NCI-H2081 treated with DMSO at 0.1 percent for 48 hours (cell line): Measurements from ENCODE around the gene DLG2.
A peak's percentile ranks its signal among the peaks of the same experiment; 100 is the strongest.
"Not testable (repeated sequence)": the region's sequence is repeated elsewhere in the genome, so short reads cannot be mapped to it uniquely, and the experiment has no call there.

ENCODE experiments used
- DNase-seq: peaks from one replicate; lab custom pipeline; 2025; lab: John Stamatoyannopoulos, UW

The DLG2 gene

DNA sequence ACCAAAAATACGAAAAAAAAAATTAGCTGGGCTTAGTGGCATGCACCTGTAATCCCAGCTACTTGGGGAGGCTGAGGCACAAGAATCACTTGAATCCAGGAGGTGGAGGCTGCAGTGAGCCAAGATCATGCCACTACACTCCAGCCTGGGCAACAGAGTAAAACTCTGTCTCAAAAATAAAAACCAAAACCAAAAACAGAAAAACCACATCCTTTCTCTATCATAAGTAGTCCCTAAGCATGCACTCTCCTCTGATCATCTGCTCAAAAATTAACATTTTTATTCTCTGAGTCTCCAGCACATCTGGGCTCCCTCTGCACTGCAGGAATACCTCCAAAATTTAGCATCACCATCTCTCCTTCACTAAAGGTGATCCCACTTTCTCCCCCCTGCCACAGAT, 516.9 kb downstream of the DLG2 start:
- not testable (repeated sequence) for DNase-seq

DNA sequence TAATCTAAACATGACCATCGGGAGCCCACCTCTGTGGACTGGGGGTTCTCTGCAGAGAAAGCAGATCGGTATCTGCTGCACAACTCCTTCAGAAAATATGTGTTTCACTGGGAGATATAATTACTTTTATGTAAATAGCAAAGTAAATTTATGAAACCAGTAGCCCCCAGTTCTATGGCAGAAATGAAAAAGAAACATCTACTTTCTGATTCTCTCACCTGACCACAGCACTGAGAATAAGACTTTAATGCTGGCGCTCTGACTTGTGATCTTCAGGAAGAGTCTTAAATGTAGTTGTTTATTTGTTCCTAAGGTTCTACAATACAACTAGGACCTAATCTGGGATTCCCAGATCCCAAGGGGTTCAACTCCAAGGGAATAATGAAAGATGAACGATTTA, 518.0 kb downstream of the DLG2 start:
- DNase-seq, result no peak

DNA sequence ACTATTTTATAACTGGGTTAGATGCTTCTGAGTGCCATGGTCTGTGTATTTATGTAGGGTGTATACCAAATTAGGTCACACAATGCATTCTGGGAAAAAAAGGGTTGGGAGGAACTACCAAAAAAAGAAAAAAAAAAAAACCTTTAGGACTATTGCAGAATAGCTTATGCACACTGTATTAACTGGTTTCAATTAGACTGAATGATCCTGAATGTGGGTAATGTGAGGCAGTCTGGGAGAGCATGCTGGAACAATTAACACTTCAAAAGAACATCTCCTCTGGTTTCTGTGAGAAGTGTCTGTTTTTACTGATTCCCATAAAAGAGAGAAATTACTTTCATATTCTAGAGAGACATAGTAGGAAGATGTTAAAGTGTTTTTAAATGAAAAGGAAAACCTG, 521.3 kb downstream of the DLG2 start:
- DNase-seq, result no peak

DNA sequence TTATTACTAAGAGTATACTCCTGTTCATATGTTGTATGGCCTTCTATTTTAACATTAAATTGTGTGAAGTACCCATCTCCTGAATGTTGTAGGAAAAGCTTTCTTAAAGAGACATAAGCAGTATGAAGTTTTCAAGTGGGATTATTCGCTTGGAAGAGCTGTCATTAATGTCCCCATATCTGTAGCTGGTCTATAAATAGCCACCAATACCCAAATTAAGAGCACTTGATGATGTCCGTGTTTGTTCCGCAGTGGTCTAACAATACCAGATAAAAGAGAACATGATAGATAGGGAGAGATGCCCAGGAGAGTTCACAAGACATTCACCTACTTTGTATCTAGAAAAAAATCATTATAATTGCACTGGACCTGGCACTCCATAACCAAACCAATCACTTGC, 527.6 kb downstream of the DLG2 start:
- DNase-seq, result no peak

DNA sequence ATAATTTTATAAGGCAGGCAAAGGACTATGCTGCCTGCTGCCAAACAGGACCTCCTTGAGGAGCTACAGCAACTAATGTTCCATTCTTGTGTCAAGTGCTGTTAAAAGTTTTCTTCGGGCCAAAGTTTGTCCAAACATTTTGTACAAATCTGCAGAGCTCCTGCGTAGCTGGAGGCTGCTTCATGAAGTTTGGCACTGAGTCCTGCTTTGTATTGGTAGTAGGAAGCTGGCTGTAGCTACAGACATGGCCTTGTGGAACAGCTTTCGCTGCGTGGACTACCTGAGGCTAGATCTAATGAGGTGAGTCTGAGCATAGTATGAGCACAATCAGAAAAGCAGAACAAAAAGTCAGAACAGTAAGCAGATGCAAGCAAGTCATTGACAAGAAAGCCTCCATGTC, 528.1 kb downstream of the DLG2 start:
- no peak for DNase-seq

DNA sequence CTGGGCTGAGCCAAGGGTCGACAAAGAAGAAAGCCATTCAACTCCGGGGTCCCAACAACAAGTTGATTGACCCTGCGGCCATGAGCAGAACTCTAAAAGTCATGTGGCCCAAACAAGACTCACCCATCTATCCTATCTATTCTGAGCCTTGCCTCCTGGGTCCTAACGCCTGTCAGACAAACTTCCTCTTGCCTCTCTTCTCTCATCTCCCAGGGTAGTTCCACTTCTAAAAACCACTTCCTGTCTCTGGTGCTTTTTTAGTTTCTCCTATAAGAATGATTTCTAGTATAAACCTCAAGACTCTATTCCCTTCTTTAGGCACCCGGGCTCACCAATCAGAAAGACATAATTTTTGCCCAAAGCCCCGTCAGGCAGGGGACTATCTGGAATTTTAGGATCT, 530.2 kb downstream of the DLG2 start:
- no peak for DNase-seq

DNA sequence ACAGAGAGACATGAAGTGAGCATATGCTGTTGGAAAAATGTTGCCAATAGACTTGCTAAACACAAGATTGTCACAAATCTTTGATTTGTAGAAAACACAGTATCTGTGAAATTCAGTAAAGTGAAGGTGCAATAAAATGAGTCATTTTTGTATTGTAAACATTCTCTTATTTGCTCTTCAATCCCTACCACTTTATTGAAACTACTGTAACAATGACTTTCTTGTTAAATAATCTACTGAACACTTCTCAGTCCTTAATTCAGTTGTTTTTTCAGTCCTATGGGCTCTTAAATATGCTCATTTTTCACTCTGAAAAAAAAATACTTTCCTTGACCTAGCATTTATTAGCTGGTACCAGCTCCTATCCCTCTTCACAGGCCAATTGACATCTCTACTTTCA, 531.9 kb downstream of the DLG2 start:
- no peak for DNase-seq

DNA sequence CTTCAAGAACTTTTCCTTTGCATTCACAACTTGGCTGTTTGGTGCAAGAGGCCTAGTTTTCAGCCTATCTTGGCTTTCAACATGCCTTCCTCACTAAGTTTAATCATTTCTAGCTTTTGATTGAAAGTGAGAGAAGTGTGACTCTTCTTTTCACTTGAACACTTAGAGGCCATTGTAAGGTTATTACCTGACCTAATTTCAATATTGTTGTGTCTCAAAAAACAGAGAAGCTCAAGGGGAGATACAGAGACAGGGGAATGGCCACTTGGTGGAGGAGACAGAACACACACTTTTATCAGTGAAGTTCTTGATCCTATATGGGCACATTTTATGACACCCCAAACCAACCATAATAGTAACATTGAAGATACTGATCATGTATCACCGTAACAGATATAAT, 532.3 kb downstream of the DLG2 start:
- DNase-seq, result no peak

DNA sequence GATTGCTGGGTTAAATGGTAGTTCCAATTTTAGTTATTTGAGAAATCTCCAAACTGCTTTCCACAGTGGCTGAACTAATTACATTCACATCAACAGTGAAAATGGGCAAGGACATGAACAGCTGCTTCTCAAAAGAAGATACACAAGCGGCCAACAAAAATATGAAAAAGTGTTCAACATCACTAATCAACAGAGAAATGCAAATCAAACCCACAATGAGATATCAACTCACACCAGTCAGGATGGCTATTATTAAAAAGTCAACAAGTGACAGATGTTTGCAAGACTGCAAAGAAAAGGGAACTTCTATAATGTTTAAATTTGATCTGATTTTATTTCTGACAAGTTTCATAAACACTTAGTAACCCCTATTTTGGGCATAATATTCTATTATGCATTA, 537.5 kb downstream of the DLG2 start:
- no peak for DNase-seq

DNA sequence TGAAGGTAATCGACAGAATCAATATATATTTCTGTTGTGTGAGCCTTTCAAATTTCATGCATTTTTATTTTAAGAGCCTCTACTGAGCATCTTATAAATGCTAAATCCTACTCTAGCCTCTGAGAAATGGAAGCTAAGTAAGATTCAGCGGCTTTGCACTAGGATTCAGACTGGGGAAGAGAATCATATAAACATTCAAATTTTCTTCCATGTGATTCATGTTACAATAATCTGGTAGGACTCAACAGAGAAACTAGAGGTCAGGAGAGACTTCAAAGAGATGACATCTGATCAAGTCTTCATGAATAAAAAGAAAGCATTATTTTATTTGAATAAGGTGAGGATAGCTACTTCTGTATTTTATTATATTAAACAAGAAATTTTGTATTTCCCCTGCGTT, 538.9 kb downstream of the DLG2 start:
- DNase-seq, result no peak

DNA sequence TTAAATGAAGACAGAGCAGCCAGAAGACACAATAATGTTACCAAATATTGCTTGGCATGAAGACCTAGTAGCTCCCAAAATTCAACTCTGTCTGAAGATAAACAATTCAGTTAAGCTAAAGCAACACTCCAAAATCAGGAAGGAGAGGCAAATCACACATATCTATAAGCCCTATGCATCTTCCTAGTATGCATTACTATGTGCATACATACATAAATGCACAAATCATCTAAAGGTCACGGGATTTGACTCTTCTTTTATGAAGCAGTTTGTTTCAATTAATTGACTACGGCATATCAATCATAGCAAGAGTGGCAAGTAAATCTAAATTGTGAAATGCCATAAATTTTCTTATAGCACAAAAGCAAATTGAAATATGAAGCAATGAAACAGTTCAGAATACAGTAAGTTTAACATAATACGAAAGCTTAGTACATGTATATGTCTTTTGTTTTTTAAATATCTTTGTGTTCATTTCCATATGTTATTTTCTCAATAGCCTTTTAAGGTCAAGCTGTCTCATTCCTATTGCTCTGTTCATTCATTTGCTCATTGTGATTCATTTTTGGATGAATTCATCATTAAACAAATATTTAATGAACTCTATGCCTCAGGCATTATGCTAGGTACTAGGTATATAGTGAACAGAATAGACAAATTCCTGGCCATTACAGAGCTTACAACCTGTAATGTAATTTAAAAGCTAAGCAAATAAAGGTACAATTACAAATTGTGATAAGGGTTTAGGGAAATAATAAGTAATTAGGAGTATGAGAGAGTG, 540.5 kb downstream of the DLG2 start:
- no peak for DNase-seq

DNA sequence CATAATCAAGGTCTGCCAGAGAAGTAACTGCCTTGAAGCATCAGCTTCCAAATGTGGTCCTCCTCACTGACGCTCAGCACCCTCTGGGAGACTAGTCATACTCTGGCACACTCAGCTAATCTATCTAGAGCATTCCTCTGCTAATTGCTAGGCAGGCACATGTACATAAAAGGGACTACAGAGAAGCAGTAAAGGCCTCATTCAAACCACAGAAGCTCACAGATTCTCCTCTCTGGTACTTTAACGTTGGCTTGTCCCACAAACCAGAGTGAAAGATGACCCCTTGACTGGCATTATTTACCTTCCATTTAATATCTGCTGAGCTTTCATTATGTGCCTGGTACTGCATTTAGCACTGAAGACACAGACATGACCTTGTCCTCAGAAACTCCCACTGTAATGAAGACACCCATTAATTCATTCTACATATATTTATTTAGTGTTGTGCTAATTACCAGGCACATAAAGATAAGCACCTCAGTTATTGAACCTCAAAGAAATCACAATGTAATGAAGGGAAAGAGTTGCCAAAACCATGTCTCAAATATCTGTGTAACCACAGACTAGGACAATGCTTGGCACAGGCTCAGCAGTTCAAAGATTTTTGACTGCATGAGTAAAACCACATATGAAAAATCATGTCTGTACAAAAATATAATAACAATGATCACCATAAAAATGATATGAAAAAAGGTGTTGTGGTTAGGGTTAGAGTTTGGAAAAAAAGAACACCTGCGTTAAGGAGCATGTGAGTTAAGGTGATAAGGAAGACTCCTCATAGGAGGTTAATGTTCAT, 550.4 kb downstream of the DLG2 start:
- peak; percentile 48 for DNase-seq

DNA sequence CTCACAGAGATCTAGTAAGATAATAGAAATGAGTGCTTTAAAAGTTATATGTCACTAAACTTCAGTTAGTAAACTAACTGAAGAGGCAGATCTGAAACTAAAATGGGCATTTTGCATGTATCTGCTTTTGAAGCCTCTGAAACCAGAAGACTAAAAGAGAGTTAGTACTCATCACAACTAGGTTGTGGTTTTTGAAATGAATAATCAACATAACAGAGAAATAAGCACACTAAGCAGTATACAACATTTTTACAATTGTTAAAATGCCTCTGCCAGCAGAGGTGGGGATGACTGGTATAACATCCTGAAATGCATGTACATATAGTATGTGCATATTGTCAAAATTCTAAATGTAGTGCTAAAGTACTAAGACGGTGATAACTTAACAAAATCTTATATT, 564.5 kb downstream of the DLG2 start:
- DNase-seq, result no peak

DNA sequence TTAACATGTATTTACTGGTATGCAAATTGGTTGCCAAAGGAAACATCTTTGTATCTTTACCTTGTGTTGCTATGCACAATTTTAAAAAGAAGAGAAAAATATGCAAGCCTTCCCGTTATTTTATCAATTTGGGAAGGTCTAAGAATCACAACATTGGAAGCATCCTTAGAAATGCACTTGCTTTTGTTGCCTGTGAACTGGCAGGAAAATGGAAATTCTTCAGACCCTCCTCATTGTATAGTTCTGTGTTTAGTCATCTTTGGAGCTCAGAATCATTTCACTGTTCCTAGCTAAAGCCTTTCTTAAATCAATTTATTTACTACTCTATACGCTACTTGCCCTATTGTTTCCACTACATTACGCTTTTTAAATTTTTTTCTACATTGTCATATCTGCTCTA, 574.5 kb downstream of the DLG2 start:
- DNase-seq, result no peak

DNA sequence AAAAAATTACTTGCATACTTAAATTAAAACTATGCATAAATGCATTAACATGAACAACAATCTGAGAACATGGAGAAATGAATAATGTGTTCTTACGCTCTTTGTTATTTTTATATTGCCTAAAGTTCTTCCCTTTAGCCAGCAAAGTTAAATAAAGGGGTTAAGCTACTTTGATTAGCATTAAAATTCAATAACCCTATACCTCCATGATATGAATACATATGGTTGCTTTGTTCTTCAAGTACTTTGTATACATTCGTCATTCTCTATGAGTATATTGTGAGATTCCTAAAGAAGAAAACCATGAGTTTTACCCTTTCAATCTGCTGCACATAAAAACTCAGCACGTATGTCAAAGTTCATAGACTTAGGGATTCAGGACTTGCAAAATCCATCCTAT, 578.3 kb downstream of the DLG2 start:
- DNase-seq, result no peak

DNA sequence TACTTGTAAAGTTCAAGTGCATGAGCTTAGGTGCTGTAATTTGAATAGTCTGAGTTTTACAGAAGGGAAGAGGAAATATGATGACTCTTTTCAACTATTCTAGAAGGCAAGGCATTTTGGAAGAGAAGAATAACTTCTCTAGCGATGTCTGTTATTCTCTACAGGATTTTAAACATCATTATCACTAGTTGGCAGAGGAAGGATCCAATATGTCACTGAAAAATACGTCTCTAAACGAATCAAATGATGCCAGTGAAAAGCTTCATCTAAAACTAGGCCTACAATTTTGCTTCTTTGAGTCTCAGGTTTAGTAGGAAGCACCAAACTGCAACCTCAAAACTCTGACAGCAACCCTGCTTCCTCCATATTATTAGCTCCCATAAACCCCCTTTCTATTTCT, 581.4 kb downstream of the DLG2 start:
- no peak for DNase-seq

DNA sequence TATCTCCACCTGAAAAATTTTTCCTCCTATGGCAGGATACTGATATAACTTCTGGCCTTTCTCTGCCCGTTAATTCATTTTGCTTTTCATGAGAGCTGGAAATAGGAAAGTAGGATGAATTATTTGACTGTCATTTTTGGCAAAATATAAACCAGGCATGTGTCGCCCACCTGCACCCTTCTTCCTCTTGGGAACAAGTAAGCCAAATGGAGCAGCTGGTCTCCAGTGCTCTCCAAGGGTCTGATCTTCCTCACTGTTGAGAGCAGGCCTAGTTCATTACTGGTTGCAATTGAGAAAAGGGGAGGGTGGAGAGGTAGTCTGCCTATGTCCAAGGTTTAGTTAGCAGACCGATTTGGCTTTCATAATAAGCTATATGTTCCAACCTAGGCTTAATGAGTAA, 582.2 kb downstream of the DLG2 start:
- no peak for DNase-seq

DNA sequence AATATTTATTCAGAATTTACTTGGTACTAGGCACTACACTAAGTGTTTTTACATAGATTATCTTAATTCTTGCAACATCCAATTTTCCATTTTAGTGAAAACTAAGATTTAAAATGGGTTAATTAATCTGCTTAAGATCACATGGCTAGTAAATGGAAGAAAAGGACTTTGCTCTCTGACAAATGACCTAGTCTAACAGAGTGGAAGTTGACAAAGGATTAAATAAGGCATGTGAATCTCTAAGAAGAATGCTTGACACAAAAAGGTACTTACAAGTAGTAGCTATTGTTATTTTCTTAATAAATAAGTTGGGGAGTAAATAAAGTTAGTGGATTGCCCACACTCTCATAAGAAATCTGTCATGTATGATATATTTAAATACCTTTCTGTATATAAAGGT, 584.8 kb downstream of the DLG2 start:
- no peak for DNase-seq

DNA sequence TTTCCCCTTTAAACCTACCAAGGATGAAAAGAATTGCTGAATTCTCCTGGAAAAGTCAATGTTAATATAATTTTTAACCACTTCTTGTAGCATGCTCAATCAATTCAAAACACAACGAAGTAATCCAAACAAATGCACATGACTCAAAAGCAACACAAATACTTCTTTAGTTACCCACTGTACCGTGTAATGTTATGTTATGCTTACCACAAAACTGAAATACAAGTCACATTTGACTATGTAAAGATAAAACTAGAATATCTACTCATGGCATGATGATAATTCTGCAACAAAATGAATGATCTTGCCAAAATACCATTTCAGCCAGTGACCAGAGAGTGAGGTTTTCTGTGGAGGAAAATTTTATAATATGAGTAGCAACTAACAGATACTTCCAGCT, 587.0 kb downstream of the DLG2 start:
- DNase-seq, result no peak

DNA sequence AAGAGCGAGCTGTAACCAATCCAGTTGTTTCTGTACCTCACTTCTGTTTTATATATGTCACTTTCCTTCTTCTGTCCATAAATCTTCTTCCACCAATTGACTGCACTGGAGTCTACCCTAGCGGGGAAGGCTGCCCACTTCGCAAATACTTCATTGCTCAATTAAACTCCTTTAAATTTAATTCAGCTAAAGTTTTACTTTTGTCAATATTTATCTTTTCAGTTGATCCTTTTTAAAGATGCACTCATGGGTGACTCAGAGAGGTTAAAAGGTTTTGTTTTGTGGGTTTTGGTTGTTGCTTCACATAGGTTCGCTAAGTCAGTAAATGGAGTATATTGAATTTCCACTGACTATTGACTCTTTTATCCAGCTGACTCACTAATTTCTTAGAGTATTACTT, 597.2 kb downstream of the DLG2 start:
- DNase-seq, result no peak

DNA sequence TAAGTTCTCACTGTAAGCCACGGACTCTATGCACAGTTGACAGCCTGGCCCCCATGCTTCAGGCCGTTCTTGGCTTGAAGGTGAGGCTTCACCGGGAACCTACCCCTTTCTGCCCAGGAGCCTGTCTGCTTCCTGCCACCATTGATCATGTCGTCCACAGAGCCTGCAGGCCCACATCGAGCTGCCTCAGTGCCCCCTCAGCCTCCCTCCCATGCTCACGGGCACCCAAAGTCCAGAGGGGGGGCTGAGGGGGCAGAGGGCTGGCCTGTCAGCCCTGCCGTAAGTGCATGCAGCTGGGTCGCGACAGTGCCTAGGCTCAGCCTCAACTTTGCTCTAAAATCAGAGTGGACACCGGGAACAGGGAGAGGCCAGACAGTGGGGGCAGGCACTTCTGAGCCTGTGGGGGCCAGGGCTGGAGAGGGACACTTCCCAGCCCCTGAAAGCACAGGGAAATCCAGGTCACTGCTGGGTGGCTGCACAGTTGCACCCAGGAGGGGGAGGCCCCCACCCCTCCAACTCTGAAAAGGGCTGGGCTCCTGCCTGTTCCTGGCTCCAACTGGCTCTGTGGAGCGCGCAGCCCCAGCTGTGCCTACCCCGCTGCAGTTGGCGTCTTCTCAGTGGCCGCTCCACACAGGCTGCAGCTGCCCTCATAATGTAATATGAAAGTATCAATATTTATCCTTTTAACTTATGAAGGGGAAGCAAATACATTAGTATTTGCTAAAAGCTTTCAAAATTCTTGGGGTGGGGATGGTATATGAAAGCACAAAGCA, 598.6 kb downstream of the DLG2 start:
- DNase-seq, result no peak

DNA sequence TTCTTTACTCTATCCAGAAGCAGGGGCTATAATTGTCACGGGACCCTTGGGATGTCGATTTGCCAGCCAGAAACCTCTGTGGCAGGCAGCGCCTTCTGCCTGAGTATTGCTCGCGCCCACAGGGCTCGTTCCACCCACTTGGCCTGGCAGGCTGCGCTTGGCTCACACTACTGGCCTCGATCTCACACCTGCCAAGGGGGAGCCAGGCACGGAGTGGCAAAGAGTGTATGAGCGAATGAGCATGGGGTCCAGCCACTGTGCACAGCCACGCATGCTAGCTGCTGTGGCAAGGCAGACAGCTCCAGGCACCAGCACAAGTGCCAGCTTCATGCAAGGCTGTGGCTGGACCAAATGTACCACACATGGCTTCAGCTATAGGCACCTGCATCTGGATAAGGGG, 599.8 kb downstream of the DLG2 start:
- DNase-seq, result no peak

DNA sequence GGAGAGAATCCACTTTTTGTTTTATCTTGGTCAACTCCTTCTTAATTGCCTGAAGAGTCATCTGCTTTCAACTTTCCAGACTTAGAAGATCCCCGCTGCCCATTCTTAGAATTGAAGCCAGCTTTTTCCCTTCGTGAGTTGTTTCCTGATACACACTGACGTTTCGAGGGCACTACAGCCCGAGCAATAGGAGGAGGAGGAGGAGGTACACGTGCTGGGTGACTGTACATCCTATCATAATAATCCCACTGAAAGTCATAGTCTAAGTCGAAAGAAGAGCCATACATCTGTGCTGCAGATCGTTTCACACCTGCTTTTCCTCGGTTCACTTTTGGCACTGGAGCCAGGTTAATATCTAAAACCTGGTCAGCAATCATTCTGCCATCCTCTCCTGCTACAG, 606.1 kb downstream of the DLG2 start:
- no peak for DNase-seq
